SK-N-SH treated with all-trans-retinoic acid at 6 μM for 48 hours (cell line): ENCODE results near the gene RXRA.

Experiments used
- ATAC-seq: fragments of 200-7000 bp; cut with Tn5 transposase; 3 replicates; pipeline ENCODE4 v1.9.1; 2020; ENCODE audit warnings: mild to moderate bottlenecking, moderate library complexity
- ARNTL ChIP-seq: fragments of 450-650 bp; formaldehyde crosslinking; IDR thresholded peaks from 2 replicates; pipeline ENCODE4 v1.5.0; 2020; ENCODE audit warnings: low read depth, mild to moderate bottlenecking, moderate library complexity, borderline replicate concordance
- BACH2 ChIP-seq: fragments of 250-450 bp; sonication (Bioruptor Pico); IDR thresholded peaks from 2 replicates; pipeline ENCODE4 v1.9.0; 2021; ENCODE audit warnings: mild to moderate bottlenecking, borderline replicate concordance
- CSDC2 ChIP-seq: fragments of 250-450 bp; sonication (Bioruptor Pico); IDR thresholded peaks from 2 replicates; pipeline ENCODE4 v1.5.0; 2020; ENCODE audit warnings: mild to moderate bottlenecking, moderate library complexity
- ESRRG ChIP-seq: fragments of 250-450 bp; sonication (Bioruptor Pico); IDR thresholded peaks from 2 replicates; pipeline ENCODE4 v1.6.1; 2021; ENCODE audit warnings: mild to moderate bottlenecking
- GLIS3 ChIP-seq: fragments of 250-450 bp; sonication (Bioruptor Pico); IDR thresholded peaks from 2 replicates; pipeline ENCODE4 v1.5.0; 2020; ENCODE audit warnings: mild to moderate bottlenecking, moderate library complexity
- ISL1 ChIP-seq: fragments of 250-450 bp; sonication (Bioruptor Pico); IDR thresholded peaks from 2 replicates; pipeline ENCODE4 v2.1.2; 2022; ENCODE audit warnings: mild to moderate bottlenecking, moderate library complexity
- OSR1 ChIP-seq: fragments of 250-450 bp; sonication (Bioruptor Pico); IDR thresholded peaks from 2 replicates; pipeline ENCODE4 v1.8.0; 2022; ENCODE audit warnings: moderate library complexity, mild to moderate bottlenecking, inconsistent platforms
- PPARA ChIP-seq: fragments of 250-450 bp; sonication (Bioruptor Pico); IDR thresholded peaks from 2 replicates; pipeline ENCODE4 v1.5.0; 2020; ENCODE audit warnings: mild to moderate bottlenecking, borderline replicate concordance
- RARB ChIP-seq: fragments of 250-450 bp; sonication (Bioruptor Pico); IDR thresholded peaks from 2 replicates; pipeline ENCODE4 v1.8.0; 2021; ENCODE audit warnings: mild to moderate bottlenecking, moderate library complexity
- TCF4 ChIP-seq: fragments of 250-450 bp; sonication (Bioruptor Pico); IDR thresholded peaks from 2 replicates; pipeline ENCODE4 v1.8.0; 2021; ENCODE audit warnings: mild to moderate bottlenecking, moderate library complexity, borderline replicate concordance
- TOX ChIP-seq: fragments of 250-450 bp; sonication (Bioruptor Pico); IDR thresholded peaks from 2 replicates; pipeline ENCODE4 v1.8.0; 2021; ENCODE audit warnings: mild to moderate bottlenecking, moderate library complexity, borderline replicate concordance
- TSHZ2 ChIP-seq: fragments of 250-450 bp; sonication (Bioruptor Pico); IDR thresholded peaks from 2 replicates; pipeline ENCODE4 v1.5.0; 2020; ENCODE audit warnings: mild to moderate bottlenecking, moderate library complexity
- ZC3H10 ChIP-seq: fragments of 250-450 bp; sonication (Bioruptor Pico); IDR thresholded peaks from 2 replicates; pipeline ENCODE4 v1.5.1; 2021; ENCODE audit warnings: mild to moderate bottlenecking, moderate library complexity
- ZFP3 ChIP-seq: fragments of 250-450 bp; sonication (Bioruptor Pico); IDR thresholded peaks from 2 replicates; pipeline ENCODE4 v1.5.0; 2020; ENCODE audit warnings: mild to moderate bottlenecking, moderate library complexity
- ZFP30 ChIP-seq: fragments of 450-650 bp; formaldehyde crosslinking; IDR thresholded peaks from 2 replicates; pipeline ENCODE4 v1.5.0; 2022; ENCODE audit warnings: mild to moderate bottlenecking, moderate library complexity
- ZNF565 ChIP-seq: fragments of 450-650 bp; formaldehyde crosslinking; conservative IDR thresholded peaks from 2 replicates; pipeline ENCODE4 v1.5.0; 2020; ENCODE audit warnings: low read depth, mild to moderate bottlenecking, moderate library complexity
- ZNF70 ChIP-seq: fragments of 450-650 bp; formaldehyde crosslinking; IDR thresholded peaks from 2 replicates; pipeline ENCODE4 v1.5.0; 2020; ENCODE audit warnings: mild to moderate bottlenecking, moderate library complexity
- ZNF8 ChIP-seq: fragments of 450-650 bp; formaldehyde crosslinking; IDR thresholded peaks from 2 replicates; pipeline ENCODE4 v1.5.0; 2020; ENCODE audit warnings: mild to moderate bottlenecking, moderate library complexity
- TF ChIP-seq, protein P1 (sequence below): fragments of 250-450 bp; sonication (Bioruptor Pico); IDR thresholded peaks from 2 replicates; pipeline ENCODE4 v1.5.1; 2020; ENCODE audit warnings: low read depth, mild to moderate bottlenecking, moderate library complexity
- TF ChIP-seq, protein P2 (sequence below): fragments of 250-450 bp; sonication (Bioruptor Pico); IDR thresholded peaks from 2 replicates; pipeline ENCODE4 v1.5.1; 2021; ENCODE audit warnings: mild to moderate bottlenecking, moderate library complexity
- TF ChIP-seq, protein P3 (sequence below): fragments of 250-450 bp; sonication (Bioruptor Pico); IDR thresholded peaks from 2 replicates; pipeline ENCODE4 v1.8.0; 2021; ENCODE audit warnings: low read depth, mild to moderate bottlenecking, moderate library complexity, borderline replicate concordance

The RXRA gene

DNA sequence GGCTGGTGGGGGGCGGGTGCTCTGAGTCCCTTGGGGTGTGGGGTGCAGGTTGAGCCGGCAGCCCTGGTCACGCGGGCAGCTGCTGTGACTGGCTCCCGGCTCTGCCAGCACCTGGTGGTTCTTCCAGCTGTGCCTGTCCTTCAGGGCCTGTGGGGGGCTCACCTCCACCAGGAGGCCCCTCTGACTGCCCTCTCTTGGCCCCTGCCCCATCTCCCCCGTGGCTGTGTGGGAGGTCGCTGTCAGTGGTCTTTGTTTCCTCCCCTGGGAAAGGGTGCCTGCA is 3.3 kb downstream of the RXRA start:
- no peak for ATAC-seq
- TF ChIP-seq ZFP3 (CRISPR knock-in tag) (no peak), ZFP30 (CRISPR knock-in tag) (no peak)

GRCh38 chr9:134329886-134330285 is 3.6 kb downstream of the RXRA start:
- no peak for TF ChIP-seq ISL1 (CRISPR knock-in tag)
- no peak for TF ChIP-seq PPARA (CRISPR knock-in tag)
- no peak for TF ChIP-seq ZNF70 (CRISPR knock-in tag)
- no peak for TF ChIP-seq ZNF565 (CRISPR knock-in tag)
- TF ChIP-seq ARNTL = no peak
- TF ChIP-seq ZFP30 (CRISPR knock-in tag) = no peak
- no peak for TF ChIP-seq OSR1 (CRISPR knock-in tag)
- TF ChIP-seq GLIS3 (CRISPR knock-in tag) = no peak
- no peak for ATAC-seq

- ATAC-seq = no peak
- TF ChIP-seq, protein P1, sequence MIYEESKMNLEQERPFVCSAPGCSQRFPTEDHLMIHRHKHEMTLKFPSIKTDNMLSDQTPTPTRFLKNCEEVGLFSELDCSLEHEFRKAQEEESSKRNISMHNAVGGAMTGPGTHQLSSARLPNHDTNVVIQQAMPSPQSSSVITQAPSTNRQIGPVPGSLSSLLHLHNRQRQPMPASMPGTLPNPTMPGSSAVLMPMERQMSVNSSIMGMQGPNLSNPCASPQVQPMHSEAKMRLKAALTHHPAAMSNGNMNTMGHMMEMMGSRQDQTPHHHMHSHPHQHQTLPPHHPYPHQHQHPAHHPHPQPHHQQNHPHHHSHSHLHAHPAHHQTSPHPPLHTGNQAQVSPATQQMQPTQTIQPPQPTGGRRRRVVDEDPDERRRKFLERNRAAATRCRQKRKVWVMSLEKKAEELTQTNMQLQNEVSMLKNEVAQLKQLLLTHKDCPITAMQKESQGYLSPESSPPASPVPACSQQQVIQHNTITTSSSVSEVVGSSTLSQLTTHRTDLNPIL (CRISPR knock-in tag) = no peak
- no peak for TF ChIP-seq ZC3H10 (CRISPR knock-in tag)
- no peak for TF ChIP-seq ARNTL
- no peak for TF ChIP-seq ESRRG (CRISPR knock-in tag)
- TF ChIP-seq ZNF565 (CRISPR knock-in tag) = no peak
- TF ChIP-seq, protein P2, sequence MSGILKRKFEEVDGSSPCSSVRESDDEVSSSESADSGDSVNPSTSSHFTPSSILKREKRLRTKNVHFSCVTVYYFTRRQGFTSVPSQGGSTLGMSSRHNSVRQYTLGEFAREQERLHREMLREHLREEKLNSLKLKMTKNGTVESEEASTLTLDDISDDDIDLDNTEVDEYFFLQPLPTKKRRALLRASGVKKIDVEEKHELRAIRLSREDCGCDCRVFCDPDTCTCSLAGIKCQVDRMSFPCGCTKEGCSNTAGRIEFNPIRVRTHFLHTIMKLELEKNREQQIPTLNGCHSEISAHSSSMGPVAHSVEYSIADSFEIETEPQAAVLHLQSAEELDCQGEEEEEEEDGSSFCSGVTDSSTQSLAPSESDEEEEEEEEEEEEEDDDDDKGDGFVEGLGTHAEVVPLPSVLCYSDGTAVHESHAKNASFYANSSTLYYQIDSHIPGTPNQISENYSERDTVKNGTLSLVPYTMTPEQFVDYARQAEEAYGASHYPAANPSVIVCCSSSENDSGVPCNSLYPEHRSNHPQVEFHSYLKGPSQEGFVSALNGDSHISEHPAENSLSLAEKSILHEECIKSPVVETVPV (CRISPR knock-in tag) = no peak
- no peak for TF ChIP-seq TSHZ2
- no peak for TF ChIP-seq GLIS3 (CRISPR knock-in tag)
- no peak for TF ChIP-seq TOX (CRISPR knock-in tag)
- TF ChIP-seq ZNF8 (CRISPR knock-in tag) = no peak
- no peak for TF ChIP-seq ISL1 (CRISPR knock-in tag)
- no peak for TF ChIP-seq OSR1 (CRISPR knock-in tag)
- TF ChIP-seq BACH2 (CRISPR knock-in tag) = no peak
- no peak for TF ChIP-seq RARB (CRISPR knock-in tag)
- TF ChIP-seq TCF4 (CRISPR knock-in tag) = no peak
- TF ChIP-seq, protein P3, sequence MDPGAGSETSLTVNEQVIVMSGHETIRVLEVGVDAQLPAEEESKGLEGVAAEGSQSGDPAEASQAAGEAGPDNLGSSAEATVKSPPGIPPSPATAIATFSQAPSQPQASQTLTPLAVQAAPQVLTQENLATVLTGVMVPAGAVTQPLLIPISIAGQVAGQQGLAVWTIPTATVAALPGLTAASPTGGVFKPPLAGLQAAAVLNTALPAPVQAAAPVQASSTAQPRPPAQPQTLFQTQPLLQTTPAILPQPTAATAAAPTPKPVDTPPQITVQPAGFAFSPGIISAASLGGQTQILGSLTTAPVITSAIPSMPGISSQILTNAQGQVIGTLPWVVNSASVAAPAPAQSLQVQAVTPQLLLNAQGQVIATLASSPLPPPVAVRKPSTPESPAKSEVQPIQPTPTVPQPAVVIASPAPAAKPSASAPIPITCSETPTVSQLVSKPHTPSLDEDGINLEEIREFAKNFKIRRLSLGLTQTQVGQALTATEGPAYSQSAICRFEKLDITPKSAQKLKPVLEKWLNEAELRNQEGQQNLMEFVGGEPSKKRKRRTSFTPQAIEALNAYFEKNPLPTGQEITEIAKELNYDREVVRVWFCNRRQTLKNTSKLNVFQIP (CRISPR knock-in tag) = no peak
- TF ChIP-seq PPARA (CRISPR knock-in tag) = no peak
These were observed 4.3 kb downstream of the RXRA start for GRCh38 chr9:134330590-134330989.

DNA sequence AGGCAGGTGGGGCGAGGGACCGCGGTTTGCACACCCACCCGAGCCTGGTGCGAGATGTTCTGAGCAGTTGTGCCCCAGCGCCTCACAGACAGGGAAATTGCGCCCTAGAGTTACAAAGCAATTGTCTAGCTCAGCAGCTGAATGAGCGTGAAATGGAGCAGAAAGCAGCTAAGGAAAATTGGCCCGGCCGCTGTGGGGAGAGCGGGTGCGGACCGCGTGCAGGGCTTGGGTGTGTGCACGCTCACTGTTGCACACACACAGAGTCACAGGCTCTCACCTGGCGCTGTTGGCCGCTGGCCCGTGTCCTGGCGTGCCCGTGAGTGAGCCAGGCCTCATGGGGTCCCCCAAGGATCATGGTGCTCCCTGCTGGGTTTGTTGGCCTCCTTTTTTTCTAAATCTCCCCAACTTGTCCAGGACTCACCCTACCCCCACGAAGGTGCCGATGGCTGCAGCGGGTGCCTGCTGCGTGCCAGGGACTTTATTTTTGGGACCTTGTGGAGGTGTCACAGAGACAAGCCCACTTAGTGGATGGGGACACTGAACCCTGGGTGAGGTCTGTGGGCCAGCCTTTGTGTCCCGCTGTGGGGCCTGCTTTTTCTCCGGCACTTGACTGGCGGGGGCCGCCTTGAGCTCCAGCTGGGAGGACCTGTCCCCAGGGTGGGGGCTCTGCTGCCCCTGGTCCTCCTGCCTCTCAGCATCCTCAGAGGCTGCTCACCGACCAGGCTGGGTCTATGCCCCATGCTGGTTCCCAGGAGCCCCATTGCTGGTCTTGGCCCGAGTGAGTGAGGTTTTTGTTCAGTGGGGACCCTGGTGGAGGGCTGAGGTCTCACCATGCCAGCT is 5.2 kb downstream of the RXRA start:
- no peak for ATAC-seq
- TF ChIP-seq ZFP30 (CRISPR knock-in tag) = no peak
- TF ChIP-seq, protein P3 (CRISPR knock-in tag) = no peak
- TF ChIP-seq ZNF565 (CRISPR knock-in tag) = no peak
- TF ChIP-seq TCF4 (CRISPR knock-in tag) = no peak
- no peak for TF ChIP-seq ZC3H10 (CRISPR knock-in tag)
- no peak for TF ChIP-seq TOX (CRISPR knock-in tag)
- no peak for TF ChIP-seq TSHZ2
- no peak for TF ChIP-seq OSR1 (CRISPR knock-in tag)
- no peak for TF ChIP-seq CSDC2 (CRISPR knock-in tag)
- TF ChIP-seq, protein P2 (CRISPR knock-in tag) = no peak
- TF ChIP-seq RARB (CRISPR knock-in tag) = no peak
- no peak for TF ChIP-seq ARNTL
